Tibial nerve (tissue), 4 donors: ENCODE data around the gene CDH13. TPM values are rescaled to one million over a fixed set of nuclear protein-coding genes. Genes with fewer than 3 reads are reported as not detected.

Experiments
- DNase-seq, 2 donors: peaks; one replicate each; pipeline ENCODE4 v3.0.0-alpha.2; 2019; ENCODE audit warnings: low spot score in 2 of 2
- H3K27ac ChIP-seq, 4 donors: fragments of 200-600 bp; sonication (generic) in 3 of 4; one replicate each; pipeline ENCODE4 v1.5.1; 2017 to 2019; ENCODE audit warnings: mild to moderate bottlenecking in 1 of 4
- H3K27me3 ChIP-seq, 2 donors: fragments of 200-600 bp; sonication (generic) in 1 of 2; one replicate each; pipeline versions ENCODE4 v1.5.1 to v1.6.0; 2017 to 2019
- H3K36me3 ChIP-seq, 3 donors: fragments of 200-600 bp; sonication (generic); one replicate each; pipeline ENCODE4 v1.5.1; 2018 to 2019
- H3K4me1 ChIP-seq, 4 donors: fragments of 200-600 bp; sonication (generic) in 3 of 4; one replicate each; pipeline ENCODE4 v1.5.1; 2017 to 2019
- H3K4me3 ChIP-seq, 4 donors: fragments of 200-600 bp; sonication (generic) in 3 of 4; one replicate each; pipeline ENCODE4 v1.5.1; 2017 to 2019; ENCODE audit warnings: mild to moderate bottlenecking in 1 of 4, moderate library complexity in 1 of 4
- H3K9me3 ChIP-seq, 4 donors: fragments of 200-600 bp; sonication (generic) in 3 of 4; one replicate each; pipeline ENCODE4 v1.5.1; 2017 to 2019
- CTCF ChIP-seq, 5 experiments: fragments of 200-600 bp in 3 of 5; fragments of 450-650 bp in 2 of 5; sonication (generic) in 3 of 5; IDR thresholded peaks; one replicate each; pipeline ENCODE4 v1.5.1; 2016 to 2019; ENCODE audit warnings: antibody characterized with exemption in 5 of 5, mild to moderate bottlenecking in 3 of 5, moderate library complexity in 2 of 5
- EP300 ChIP-seq, 2 donors: sonication (generic); formaldehyde crosslinking; IDR thresholded peaks; one replicate each; pipeline ENCODE4 v1.6.1; 2017; ENCODE audit warnings: antibody characterized with exemption in 2 of 2, mild to moderate bottlenecking in 1 of 2
- POLR2A ChIP-seq, 2 donors: fragments of 450-650 bp; IDR thresholded peaks; one replicate each; pipeline ENCODE4 v1.6.1; 2017; ENCODE audit warnings: antibody characterized with exemption in 2 of 2, mild to moderate bottlenecking in 2 of 2, moderate library complexity in 2 of 2
- WGBS, 2 donors: methylation state at CpG; one replicate each; pipeline ENCODE4 v1.1.5; 2018; 5-methylcytosine and 5-hydroxymethylcytosine counted together
- total RNA-seq, 4 donors: library from RNA; depleted of rRNA; stranded (reverse); fragments of >200 nt; gene quantifications; one replicate each; pipeline ENCODE4 v1.1.0, GENCODE V29; 2016

Gene CDH13
- total RNA-seq, 4 donors from 2014 or later: 4.1 to 14.4 (median 5.8) TPM

- H3K4me3 ChIP-seq: no peak overlapping the region
- H3K9me3 ChIP-seq: peaks cover 0 to 8% (median 4%) of the 10 kb centered on the region in 4 donors
- no peaks in the 10 kb centered on the region for H3K4me1 ChIP-seq
- no peaks in the 10 kb centered on the region for H3K36me3 ChIP-seq
- H3K27me3 ChIP-seq: no peaks in the 10 kb centered on the region
- no peak for DNase-seq
- no peak for TF ChIP-seq EP300 (IDR thresholded peaks at IDR 0.05)
- no peak for TF ChIP-seq CTCF (IDR thresholded peaks at IDR 0.05)
- TF ChIP-seq POLR2A (IDR thresholded peaks at IDR 0.05): no peak
- no peak overlapping the region for H3K27ac ChIP-seq
- WGBS, 2 donors: 36 to 62% methylated on average over 2 of the region's 2 CpGs
Observed at GRCh38 chr16:83517398-83517797, 890.6 kb downstream of the CDH13 start.

GRCh38 chr16:83520596-83520995 lies 893.8 kb downstream of the CDH13 start:
- 76 to 79% methylated on average over 5 of the region's 5 CpGs for WGBS, 2 donors
- no peaks in the 10 kb centered on the region for H3K4me1 ChIP-seq
- H3K4me3 ChIP-seq: no peak overlapping the region
- TF ChIP-seq EP300 (IDR thresholded peaks at IDR 0.05) (no peak), POLR2A (IDR thresholded peaks at IDR 0.05) (no peak), CTCF (IDR thresholded peaks at IDR 0.05) (no peak)
- no peak for DNase-seq
- peaks cover 0 to 8% (median 4%) of the 10 kb centered on the region in 4 donors for H3K9me3 ChIP-seq
- H3K27ac ChIP-seq: no peak overlapping the region
- H3K36me3 ChIP-seq: no peaks in the 10 kb centered on the region
- H3K27me3 ChIP-seq: no peaks in the 10 kb centered on the region

- H3K27me3 ChIP-seq: no peaks in the 10 kb centered on the region
- 64 to 77% methylated on average over 3 of the region's 3 CpGs for WGBS, 2 donors
- H3K4me1 ChIP-seq: no peaks in the 10 kb centered on the region
- H3K36me3 ChIP-seq: no peaks in the 10 kb centered on the region
- H3K4me3 ChIP-seq: no peak overlapping the region
- no peaks in the 10 kb centered on the region for H3K9me3 ChIP-seq
- no peak for DNase-seq
- TF ChIP-seq CTCF (IDR thresholded peaks at IDR 0.05): no peak
- H3K27ac ChIP-seq: no peak overlapping the region
Observed at GRCh38 chr16:83530293-83530692, 903.5 kb downstream of the CDH13 start.

GRCh38 chr16:83532634-83533033 lies 905.9 kb downstream of the CDH13 start:
- H3K4me1 ChIP-seq: no peaks in the 10 kb centered on the region
- TF ChIP-seq CTCF (IDR thresholded peaks at IDR 0.05): no peak
- no peak for DNase-seq
- no peak overlapping the region for H3K27ac ChIP-seq
- no peak overlapping the region for H3K4me3 ChIP-seq
- 82 to 90% methylated on average over 12 of the region's 12 CpGs for WGBS, 2 donors
- no peaks in the 10 kb centered on the region for H3K36me3 ChIP-seq
- H3K9me3 ChIP-seq: no peaks in the 10 kb centered on the region
- H3K27me3 ChIP-seq: no peaks in the 10 kb centered on the region

- H3K27me3 ChIP-seq: no peaks in the 10 kb centered on the region
- DNase-seq: no peak
- no peak overlapping the region for H3K4me3 ChIP-seq
- no peaks in the 10 kb centered on the region for H3K9me3 ChIP-seq
- no peak overlapping the region for H3K27ac ChIP-seq
- H3K36me3 ChIP-seq: no peaks in the 10 kb centered on the region
- TF ChIP-seq POLR2A (IDR thresholded peaks at IDR 0.05): no peak
- TF ChIP-seq CTCF (IDR thresholded peaks at IDR 0.05): no peak
- no peak for TF ChIP-seq EP300 (IDR thresholded peaks at IDR 0.05)
- H3K4me1 ChIP-seq: no peaks in the 10 kb centered on the region
- 85 to 87% methylated on average over 11 of the region's 11 CpGs for WGBS, 2 donors
Observed at GRCh38 chr16:83533193-83533592, 906.4 kb downstream of the CDH13 start.
